RKO (cell line): ENCODE results near the gene SLC9A1.

ENCODE experiments used
- DNase-seq: peaks from one replicate; pipeline ENCODE4 v3.0.0-alpha.2; 2016; ENCODE audit warnings: low spot score

The SLC9A1 gene

DNA sequence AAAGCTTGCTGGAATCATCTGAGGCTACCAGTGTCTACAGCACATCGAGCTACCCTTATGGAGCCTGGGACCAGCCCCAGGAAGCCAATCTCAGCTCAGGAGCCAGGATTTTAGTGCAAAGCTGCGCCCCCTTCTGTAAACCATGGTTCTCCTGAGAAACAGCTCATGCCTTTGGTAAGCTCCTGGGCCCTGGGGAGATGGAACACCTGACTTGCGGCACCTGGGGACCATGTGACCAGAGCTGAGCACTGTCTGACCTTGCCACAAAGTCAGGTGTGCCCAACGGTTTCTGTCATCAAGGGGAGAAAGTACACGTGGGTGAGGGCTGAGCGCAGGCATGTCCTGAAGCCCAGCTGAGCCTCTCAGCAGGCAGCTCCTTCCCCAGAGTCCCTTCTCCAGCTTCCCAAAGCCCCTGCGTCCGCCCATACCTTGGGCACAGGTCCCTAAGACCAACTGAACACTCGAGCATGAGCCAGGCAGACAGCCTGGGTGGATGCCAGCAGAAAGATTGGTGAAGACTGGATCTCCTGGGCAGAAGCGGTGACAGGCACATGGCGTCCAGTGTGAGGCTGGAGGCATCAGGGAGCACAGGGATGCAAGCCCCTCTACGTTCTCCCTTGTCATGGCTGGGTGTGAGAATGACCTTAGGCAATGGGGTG, 84.4 kb downstream of the SLC9A1 start:
- DNase-seq, result no peak

DNA sequence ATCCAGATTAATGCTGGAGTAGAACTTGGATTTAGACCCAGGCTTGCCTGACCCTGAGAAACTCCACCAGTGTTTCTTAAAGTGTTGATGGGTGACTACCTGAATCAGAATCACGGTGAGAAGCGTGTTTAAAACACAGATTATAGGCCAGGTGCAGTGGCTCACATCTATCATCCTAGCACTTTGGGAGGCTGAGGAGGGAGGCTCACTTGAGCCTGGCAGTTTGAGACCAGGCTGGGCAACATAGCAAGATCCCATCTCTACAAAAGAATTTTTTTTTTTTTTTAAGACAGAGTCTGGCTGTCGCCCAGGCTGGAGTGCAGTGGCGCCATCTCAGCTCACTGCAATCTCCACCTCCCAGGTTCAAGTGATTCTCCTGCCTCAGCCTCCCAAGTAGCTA, 86.0 kb downstream of the SLC9A1 start:
- DNase-seq, result no peak

DNA sequence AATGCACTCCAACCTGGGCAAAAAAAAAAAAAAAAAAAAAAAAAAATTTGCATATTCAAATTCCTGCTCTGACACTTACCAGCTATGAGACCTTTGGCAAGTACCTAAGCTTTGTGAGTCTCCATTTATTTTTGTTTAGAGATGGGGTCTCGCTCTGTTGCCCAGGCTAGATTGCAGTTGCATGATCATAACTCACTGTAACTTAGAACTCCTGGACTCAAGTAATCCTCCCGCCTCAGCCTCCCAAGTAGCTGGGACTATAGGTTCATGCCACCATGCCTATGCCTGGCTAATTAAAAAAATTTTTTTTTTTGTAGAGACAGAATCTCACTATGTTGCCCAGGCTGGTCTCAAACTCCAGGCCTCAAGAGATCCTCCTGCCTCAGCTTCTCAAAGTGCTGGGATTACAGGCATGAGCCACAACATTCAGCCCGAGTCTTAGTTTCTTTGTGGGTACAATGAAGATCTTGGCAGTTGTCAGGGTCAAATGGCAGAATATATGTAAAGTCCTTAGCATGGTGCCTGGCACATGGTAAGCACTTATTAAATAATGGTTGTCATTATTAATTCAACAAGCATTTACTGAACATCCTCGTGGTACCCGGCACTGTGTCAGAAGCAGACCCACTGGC, 88.8 kb downstream of the SLC9A1 start:
- no peak for DNase-seq

DNA sequence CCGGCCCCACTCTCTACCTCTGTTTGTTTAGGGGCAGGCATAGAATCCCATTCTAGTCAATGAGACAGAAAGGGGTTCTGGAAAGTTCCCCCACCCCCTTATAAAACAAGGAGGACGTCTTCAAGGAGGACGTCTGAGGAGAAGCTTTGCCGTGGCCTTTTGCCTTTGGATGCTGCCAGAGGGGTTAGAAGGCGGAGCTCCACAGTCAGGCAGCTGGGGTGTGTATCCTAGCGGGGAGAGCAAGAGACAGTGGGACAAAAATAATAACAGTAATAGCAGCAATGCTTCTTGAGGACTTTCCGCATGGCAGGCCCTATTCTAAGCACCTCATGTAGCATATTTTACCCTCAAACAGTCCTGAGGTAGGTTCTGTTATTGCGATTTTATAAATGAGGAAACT, 94.0 kb downstream of the SLC9A1 start:
- DNase-seq, result no peak

DNA sequence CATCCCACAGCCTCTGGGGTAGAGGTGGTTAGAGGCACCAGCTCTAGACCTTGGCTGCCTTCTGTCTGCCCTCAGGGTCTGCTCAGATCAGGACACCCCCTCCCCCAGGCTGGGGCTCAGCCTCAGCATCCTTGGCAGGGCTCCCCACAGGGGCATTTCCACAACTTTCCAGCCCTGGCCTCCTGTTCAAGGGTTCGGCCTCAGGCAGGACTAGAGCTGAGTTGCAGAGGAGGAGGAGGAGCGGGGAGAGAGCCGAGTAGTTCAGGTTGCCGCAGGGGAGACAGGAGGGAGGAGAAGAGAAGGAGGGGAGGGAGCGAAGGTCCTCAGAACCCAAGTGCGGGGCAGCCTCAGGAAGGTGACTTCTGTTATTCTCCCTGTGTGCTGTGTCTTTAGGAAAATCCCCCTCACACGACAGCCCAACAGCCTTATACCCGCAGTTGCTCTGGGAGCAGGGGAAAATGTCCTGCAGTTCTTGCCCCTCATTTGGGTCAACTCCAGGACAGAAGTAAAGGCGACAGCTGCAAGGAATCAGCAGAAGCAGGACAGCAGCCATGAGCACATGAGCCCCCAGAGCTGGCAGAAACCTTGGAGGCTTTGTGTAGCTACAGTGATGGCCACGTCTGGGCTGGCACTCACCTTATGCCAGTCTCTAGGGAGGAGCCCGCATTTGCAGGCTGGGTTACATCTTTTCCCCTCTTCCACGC, 95.8 kb downstream of the SLC9A1 start:
- DNase-seq, result no peak

DNA sequence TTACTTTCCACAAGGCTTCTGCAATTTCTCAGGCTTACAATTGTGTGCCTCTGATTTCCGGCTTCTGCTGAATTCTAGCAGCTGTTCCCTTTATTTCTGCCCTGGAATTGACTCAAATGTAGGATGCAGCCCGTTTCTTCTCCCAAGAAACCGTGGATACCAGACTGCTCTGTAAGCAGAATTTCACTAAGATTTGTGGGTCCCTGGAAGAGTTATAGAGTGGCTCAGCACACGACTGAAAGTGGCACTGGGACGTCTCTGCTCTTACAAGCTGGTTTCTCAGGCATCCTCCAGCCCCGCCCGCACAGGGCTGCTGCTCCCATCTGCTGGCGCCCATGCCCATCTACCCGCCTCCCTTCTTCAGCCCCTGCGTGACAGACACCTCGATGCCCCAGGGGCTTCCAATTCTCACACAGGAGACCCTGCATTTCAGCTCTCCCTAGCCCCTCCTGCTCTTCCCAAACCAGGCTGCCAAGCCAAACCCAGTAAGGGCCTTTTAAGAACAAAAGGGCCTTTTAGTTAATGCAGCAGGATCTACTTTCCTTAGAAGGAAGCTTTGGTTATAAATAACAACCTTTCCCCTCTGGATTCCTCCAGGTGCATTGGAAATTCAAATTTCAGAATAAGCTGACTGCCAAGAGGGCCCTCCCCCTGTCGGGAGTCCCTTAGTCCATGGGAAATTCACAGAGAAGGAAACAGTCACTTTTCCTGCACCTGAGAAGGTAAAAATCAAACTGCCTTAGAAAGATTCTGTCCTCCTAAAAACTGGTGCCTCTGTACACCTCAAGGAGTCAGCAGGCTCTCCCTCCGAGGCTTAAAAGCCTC, 96.9 kb downstream of the SLC9A1 start:
- DNase-seq, result no peak

DNA sequence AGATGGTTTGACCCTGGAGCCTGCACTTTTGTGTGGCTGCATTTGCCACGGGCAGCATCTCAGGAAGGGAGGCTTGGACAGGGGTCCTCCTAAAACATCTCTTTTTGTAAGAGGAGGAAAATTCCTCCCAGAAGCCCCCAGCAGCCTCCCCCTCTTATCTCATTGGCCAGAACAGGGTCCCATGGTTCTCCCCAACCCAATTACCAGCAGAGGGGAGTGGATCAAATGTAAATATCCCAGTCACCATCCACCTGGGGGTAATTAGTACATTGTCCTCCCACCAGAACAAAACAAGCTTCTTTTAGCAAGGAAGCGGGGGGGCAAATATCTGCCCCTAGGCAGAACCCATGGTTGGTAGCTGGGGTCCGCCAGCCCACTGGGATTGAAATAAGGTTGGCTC, 97.5 kb downstream of the SLC9A1 start:
- DNase-seq, result no peak

DNA sequence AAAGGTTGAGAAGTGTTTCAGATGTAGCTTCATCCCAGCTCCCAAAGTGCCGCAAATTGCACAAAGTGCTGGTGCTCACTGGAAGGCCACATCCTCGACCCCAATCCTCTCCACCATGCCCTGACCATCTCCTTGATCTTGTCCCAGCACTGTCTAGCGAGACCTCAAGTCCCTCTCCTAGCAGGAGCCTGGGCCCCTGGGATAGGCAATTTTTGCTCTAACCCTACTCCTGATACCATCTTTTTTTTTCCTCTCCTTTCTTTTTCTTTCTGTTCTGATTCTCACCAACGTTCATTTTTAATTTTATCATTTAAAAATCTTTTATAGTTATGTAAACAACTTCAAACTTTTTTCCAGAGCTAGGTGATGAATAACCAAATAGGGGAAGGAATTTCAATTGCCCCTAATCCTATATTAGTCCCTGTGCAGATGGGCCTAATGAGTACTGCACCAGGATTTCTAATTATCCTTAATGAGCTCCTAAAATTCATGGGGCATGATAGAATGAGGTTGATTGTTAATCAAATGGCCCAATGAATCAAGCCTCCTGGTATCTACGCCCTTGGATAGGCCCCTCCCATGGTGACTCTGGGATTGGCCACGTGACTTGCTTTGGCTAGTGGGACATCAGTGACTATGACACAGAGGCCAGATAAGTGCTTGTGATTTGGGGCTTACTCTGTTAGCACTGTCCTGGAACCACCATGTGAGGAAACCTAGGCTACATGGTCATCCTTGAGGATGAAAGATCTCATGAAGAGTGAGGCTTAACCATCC, 100.8 kb downstream of the SLC9A1 start:
- DNase-seq, result no peak

DNA sequence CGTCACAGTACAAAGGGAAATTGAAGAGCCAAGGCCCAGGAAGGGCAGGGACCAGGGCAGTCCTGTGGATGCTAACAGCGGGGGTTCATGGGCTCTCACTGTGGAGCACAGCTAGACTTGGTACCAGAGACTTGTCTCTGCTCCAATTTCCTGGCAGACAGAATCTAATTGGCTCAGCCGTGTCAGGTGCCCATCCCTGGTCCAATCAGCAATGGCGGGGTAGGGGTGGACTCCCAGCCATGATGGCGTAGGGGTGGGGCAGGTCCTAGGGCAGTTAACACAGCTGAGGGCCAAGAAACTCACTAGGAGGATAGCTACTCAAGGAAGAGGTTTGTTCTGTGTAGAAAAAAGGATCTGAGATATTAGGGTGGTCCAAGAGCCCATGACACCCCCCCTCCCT, 102.4 kb downstream of the SLC9A1 start:
- DNase-seq, result no peak

DNA sequence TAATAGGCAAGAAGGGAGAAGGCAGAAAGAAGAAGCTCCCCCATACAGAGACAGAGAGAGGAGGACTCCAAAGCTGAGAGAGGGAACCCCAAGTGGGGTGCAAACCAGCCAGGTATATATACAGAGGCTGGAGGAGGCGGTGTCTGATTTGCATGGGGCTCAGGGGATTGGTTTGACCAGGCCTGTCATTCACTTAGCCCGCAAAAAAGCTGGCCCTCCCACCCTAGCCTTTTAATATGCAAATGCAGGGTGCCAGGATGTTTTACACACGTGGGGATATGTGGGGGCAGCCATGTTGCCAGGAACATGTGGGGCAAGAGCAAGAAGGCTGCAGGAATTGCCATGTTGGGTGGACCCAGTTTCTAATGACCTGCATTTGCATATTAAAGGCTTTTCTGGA, 105.3 kb downstream of the SLC9A1 start:
- DNase-seq, result no peak

DNA sequence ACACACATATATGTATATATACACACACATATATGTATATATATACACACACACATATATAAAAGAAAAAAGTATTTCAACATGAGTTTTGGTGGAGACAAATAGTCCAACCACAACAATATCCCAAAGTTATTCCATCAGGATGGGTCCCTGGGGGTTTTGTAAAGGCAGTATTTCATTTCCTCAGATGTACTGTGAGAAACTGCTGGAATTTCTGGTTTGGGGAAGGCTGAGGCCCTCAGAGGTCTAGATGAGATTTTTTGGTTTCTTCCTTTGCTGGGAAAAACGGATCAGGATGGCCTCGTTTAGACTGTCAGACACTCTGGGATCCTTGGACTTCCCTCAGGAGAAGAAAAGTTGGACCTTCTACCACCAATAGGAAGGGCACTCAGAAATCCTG, 105.8 kb downstream of the SLC9A1 start:
- DNase-seq, result no peak
